ENCODE measurements around the gene DLK1. TPM values are rescaled to one million over a fixed set of nuclear protein-coding genes. Genes with fewer than 3 reads are reported as not detected.
A peak's percentile ranks its signal among the peaks of the same experiment; 100 is the strongest.

The DLK1 gene
- total and polyA plus RNA-seq, 2 donors from 2014 or later, result 0.17 TPM; not detected in 1

- peaks cover 26% of the 10 kb centered on the region for H3K27me3 ChIP-seq (ENCODE audit: control insufficient read depth, insufficient read depth, low read length)
- DNase-seq, result peak in 1 of 5 donors; percentile 53
- H3K27ac ChIP-seq (ENCODE audit: low read depth in 2 of 2, low read length in 2 of 2), result no peak overlapping the region
- no peak for FAIRE-seq
- H3K9ac ChIP-seq (ENCODE audit: low read length in 3 of 3), result no peak overlapping the region
- TF ChIP-seq CTCF (IDR thresholded peaks at IDR 0.05; ENCODE audit: borderline replicate concordance, extremely low read depth, insufficient read depth), result no peak
- no peaks in the 10 kb centered on the region for H3K4me1 ChIP-seq (ENCODE audit: control insufficient read depth in 2 of 3, insufficient read depth in 2 of 3, low read depth in 1 of 3, low read length in 3 of 3)
- intact Hi-C loops (cut with DNase I), result no loop called here
- H3K36me3 ChIP-seq (ENCODE audit: control insufficient read depth in 2 of 3, insufficient read depth in 3 of 3, low read length in 3 of 3), result no peaks in the 10 kb centered on the region
- H3K4me3 ChIP-seq (ENCODE audit: low read length in 3 of 3), result no peak overlapping the region
- no peaks in the 10 kb centered on the region for H3K9me3 ChIP-seq (ENCODE audit: control insufficient read depth in 2 of 3, insufficient read depth in 1 of 3, low read length in 3 of 3)
Measured at GRCh38 chr14:100725587-100726387, 905 bp upstream of the DLK1 start.

- DNase-seq (peak in 1 of 5 donors; percentile 61), FAIRE-seq (no peak)
- no peak overlapping the region for H3K9ac ChIP-seq (ENCODE audit: low read length in 3 of 3)
- peaks cover 26% of the 10 kb centered on the region for H3K27me3 ChIP-seq (ENCODE audit: control insufficient read depth, insufficient read depth, low read length)
- no peaks in the 10 kb centered on the region for H3K4me1 ChIP-seq (ENCODE audit: control insufficient read depth in 2 of 3, insufficient read depth in 2 of 3, low read depth in 1 of 3, low read length in 3 of 3)
- H3K9me3 ChIP-seq (ENCODE audit: control insufficient read depth in 2 of 3, insufficient read depth in 1 of 3, low read length in 3 of 3), result no peaks in the 10 kb centered on the region
- TF ChIP-seq CTCF (IDR thresholded peaks at IDR 0.05; ENCODE audit: borderline replicate concordance, extremely low read depth, insufficient read depth), result no peak
- no peaks in the 10 kb centered on the region for H3K36me3 ChIP-seq (ENCODE audit: control insufficient read depth in 2 of 3, insufficient read depth in 3 of 3, low read length in 3 of 3)
- no peak overlapping the region for H3K27ac ChIP-seq (ENCODE audit: low read depth in 2 of 2, low read length in 2 of 2)
- intact Hi-C loops (cut with DNase I), result no loop called here
- no peak overlapping the region for H3K4me3 ChIP-seq (ENCODE audit: low read length in 3 of 3)
Measured at GRCh38 chr14:100727086-100727872, 587 bp downstream of the DLK1 start.

- no peak for DNase-seq
- Histone ChIP-seq H3K9ac (ENCODE audit: low read length in 3 of 3) (no peak overlapping the region), H3K27ac (ENCODE audit: low read depth in 2 of 2, low read length in 2 of 2) (no peak overlapping the region), H3K4me1 (ENCODE audit: control insufficient read depth in 2 of 3, insufficient read depth in 2 of 3, low read depth in 1 of 3, low read length in 3 of 3) (no peaks in the 10 kb centered on the region), H3K36me3 (ENCODE audit: control insufficient read depth in 2 of 3, insufficient read depth in 3 of 3, low read length in 3 of 3) (no peaks in the 10 kb centered on the region), H3K9me3 (ENCODE audit: control insufficient read depth in 2 of 3, insufficient read depth in 1 of 3, low read length in 3 of 3) (no peaks in the 10 kb centered on the region), H3K4me3 (ENCODE audit: low read length in 3 of 3) (no peak overlapping the region), H3K27me3 (ENCODE audit: control insufficient read depth, insufficient read depth, low read length) (peaks cover 26% of the 10 kb centered on the region)
- no peak for TF ChIP-seq CTCF (IDR thresholded peaks at IDR 0.05; ENCODE audit: borderline replicate concordance, extremely low read depth, insufficient read depth)
- intact Hi-C loops (cut with DNase I), result no loop called here
- FAIRE-seq, result no peak
Measured at GRCh38 chr14:100727873-100728240, 1.2 kb downstream of the DLK1 start.

Measured in kidney (tissue), 14 donors.